CD4-positive, alpha-beta T cell treated with Interleukin-2 at 100 ng/mL for 4 hours (primary cell): ENCODE data around the gene DPM2.

Experiments
- DNase-seq: peaks from one replicate; pipeline ENCODE4 v3.0.0-alpha.2; 2020; ENCODE audit warnings: low spot score

The DPM2 gene

GRCh38 chr9:127898433-127899127 is 39.1 kb downstream of the DPM2 start:
- no peak for DNase-seq

- DNase-seq, result no peak
Observed at GRCh38 chr9:127897193-127897692, 40.4 kb downstream of the DPM2 start.

GRCh38 chr9:127896395-127897192 is 41.1 kb downstream of the DPM2 start:
- DNase-seq, result no peak

- no peak for DNase-seq
Observed at GRCh38 chr9:127895811-127896210, 41.8 kb downstream of the DPM2 start.

- DNase-seq, result no peak
Observed at GRCh38 chr9:127893392-127893791, 44.3 kb downstream of the DPM2 start.

GRCh38 chr9:127892831-127893230 is 44.8 kb downstream of the DPM2 start:
- no peak for DNase-seq

- DNase-seq, result no peak
Observed at GRCh38 chr9:127890053-127890452, 47.6 kb downstream of the DPM2 start.

GRCh38 chr9:127887792-127888191 is 49.9 kb downstream of the DPM2 start:
- DNase-seq, result no peak

GRCh38 chr9:127886401-127886972 is 51.2 kb downstream of the DPM2 start:
- no peak for DNase-seq

GRCh38 chr9:127885508-127886281 is 52.0 kb downstream of the DPM2 start:
- no peak for DNase-seq
